ENCODE data around the gene TRMT1. TPM values are rescaled to one million over a fixed set of nuclear protein-coding genes. Genes with fewer than 3 reads are reported as not detected.

Gene TRMT1
- total RNA-seq, 1 experiment from 2014 or later = 35.1 TPM

GRCh38 chr19:13122980-13123957, 6.7 kb upstream of the TRMT1 start:
- DNase-seq (ENCODE audit: low spot score) = no peak

- DNase-seq (ENCODE audit: low spot score) = no peak
These were observed 5.8 kb upstream of the TRMT1 start for GRCh38 chr19:13122275-13122878.

GRCh38 chr19:13121551-13122274, 5.2 kb upstream of the TRMT1 start:
- no peak for DNase-seq (ENCODE audit: low spot score)

- no peak for DNase-seq (ENCODE audit: low spot score)
These were observed 4.3 kb upstream of the TRMT1 start for GRCh38 chr19:13120817-13121216.

- DNase-seq (ENCODE audit: low spot score) = no peak
These were observed 3.5 kb upstream of the TRMT1 start for GRCh38 chr19:13120031-13120430.

- no peak for DNase-seq (ENCODE audit: low spot score)
These were observed 3.1 kb upstream of the TRMT1 start for GRCh38 chr19:13119627-13120026.

GRCh38 chr19:13118424-13119193, 2.1 kb upstream of the TRMT1 start:
- peak; percentile 38 for DNase-seq (ENCODE audit: low spot score)

- peak; percentile 81 for DNase-seq (ENCODE audit: low spot score)
These were observed 1.4 kb upstream of the TRMT1 start, which contains the start of gene NACC1 for GRCh38 chr19:13117772-13118423. NACC1 (plus strand) TSS chr19:13118264; CDS start chr19:13135208, 16,944 bp downstream.

- no peak for DNase-seq (ENCODE audit: low spot score)
These were observed 734 bp upstream of the TRMT1 start for GRCh38 chr19:13117176-13117771.

- no peak for DNase-seq (ENCODE audit: low spot score)
These were observed 631 bp downstream of the TRMT1 start for GRCh38 chr19:13115936-13116281.

GRCh38 chr19:13112555-13112954, 4.0 kb downstream of the TRMT1 start:
- DNase-seq (ENCODE audit: low spot score) = no peak

GRCh38 chr19:13110099-13110610, 6.4 kb downstream of the TRMT1 start:
- DNase-seq (ENCODE audit: low spot score) = no peak

- no peak for DNase-seq (ENCODE audit: low spot score)
These were observed 7.0 kb downstream of the TRMT1 start for GRCh38 chr19:13109361-13110098.

GRCh38 chr19:13104848-13105711, 11.5 kb downstream of the TRMT1 start:
- no peak for DNase-seq (ENCODE audit: low spot score)

- DNase-seq (ENCODE audit: low spot score) = no peak
These were observed 12.1 kb downstream of the TRMT1 start for GRCh38 chr19:13104360-13104847.

GRCh38 chr19:13103581-13104359, 12.8 kb downstream of the TRMT1 start:
- no peak for DNase-seq (ENCODE audit: low spot score)

- no peak for DNase-seq (ENCODE audit: low spot score)
These were observed 13.6 kb downstream of the TRMT1 start, which contains the start of gene LYL1 for GRCh38 chr19:13102666-13103580. LYL1 (minus strand) TSS chr19:13102858; CDS start chr19:13101171, 1,687 bp downstream.
